Suprapubic skin (tissue), 4 donors: Measurements from ENCODE around the gene GLYATL3. TPM values are rescaled to one million over a fixed set of nuclear protein-coding genes. Genes with fewer than 3 reads are reported as not detected.

ENCODE experiments used
- DNase-seq, 2 donors: peaks; one replicate each; pipeline ENCODE4 v3.0.0-alpha.2; 2019; ENCODE audit warnings: low spot score in 2 of 2
- H3K27ac ChIP-seq: fragments of 200-600 bp; sonication (generic); one replicate; pipeline ENCODE4 v1.5.1; 2019
- H3K27me3 ChIP-seq: fragments of 200-600 bp; sonication (generic); one replicate; pipeline ENCODE4 v1.5.1; 2019
- H3K36me3 ChIP-seq: fragments of 200-600 bp; sonication (generic); one replicate; pipeline ENCODE4 v1.5.1; 2019
- H3K4me1 ChIP-seq: fragments of 200-600 bp; sonication (generic); one replicate; pipeline ENCODE4 v1.5.1; 2019
- H3K4me3 ChIP-seq: fragments of 200-600 bp; sonication (generic); one replicate; pipeline ENCODE4 v1.5.1; 2019; ENCODE audit warnings: mild to moderate bottlenecking
- H3K9me3 ChIP-seq: fragments of 200-600 bp; sonication (generic); one replicate; pipeline ENCODE4 v1.5.1; 2019
- EP300 ChIP-seq: sonication (generic); formaldehyde crosslinking; IDR thresholded peaks from one replicate; pipeline ENCODE4 v1.6.1; 2017; ENCODE audit warnings: antibody characterized with exemption
- POLR2A ChIP-seq, 2 donors: fragments of 450-650 bp; IDR thresholded peaks; one replicate each; pipeline ENCODE4 v1.6.1; 2017; ENCODE audit warnings: antibody characterized with exemption in 2 of 2, mild to moderate bottlenecking in 2 of 2, moderate library complexity in 2 of 2
- POLR2AphosphoS5 ChIP-seq, 3 donors: sonication (generic); formaldehyde crosslinking; IDR thresholded peaks; one replicate each; pipeline ENCODE4 v1.6.1; 2017; ENCODE audit warnings: antibody characterized with exemption in 3 of 3
- WGBS: methylation state at CpG from one replicate; pipeline ENCODE4 v1.1.5; 2018; 5-methylcytosine and 5-hydroxymethylcytosine counted together
- total RNA-seq, 4 donors: library from RNA; depleted of rRNA; stranded (reverse); fragments of >200 nt; gene quantifications; one replicate each; pipeline ENCODE4 v1.1.0, GENCODE V29; 2016
- TF ChIP-seq, protein P1 (sequence below), 2 donors: fragments of 200-600 bp in 1 of 2; fragments of 450-650 bp in 1 of 2; sonication (generic) in 1 of 2; IDR thresholded peaks; one replicate each; pipeline ENCODE4 v1.5.1; 2016 to 2019; ENCODE audit warnings: antibody characterized with exemption in 2 of 2, mild to moderate bottlenecking in 1 of 2, moderate library complexity in 1 of 2

The GLYATL3 gene
- total RNA-seq, 4 donors from 2014 or later, result not detected

DNA sequence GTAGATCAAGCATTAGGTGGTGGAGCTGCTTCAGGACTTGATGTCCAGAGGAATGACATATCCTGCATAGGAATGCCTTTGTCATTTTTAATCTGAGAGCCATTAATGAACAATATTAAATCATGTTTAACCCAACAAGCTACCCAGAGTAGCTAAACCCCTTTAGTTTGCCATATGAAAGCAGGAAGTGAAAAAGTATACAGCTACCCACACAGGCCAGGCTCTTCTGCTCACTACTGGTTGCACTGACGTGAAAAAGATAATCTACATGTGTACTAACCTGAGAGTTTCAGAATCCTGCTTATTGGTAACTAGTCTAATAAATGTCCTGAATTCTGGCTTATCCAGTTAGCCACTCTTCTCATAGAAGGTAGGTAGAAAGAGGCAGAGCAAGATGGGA, 19.9 kb downstream of the GLYATL3 start:
- 74% methylated on average over 1 of the region's 1 CpG for WGBS
- H3K27me3 ChIP-seq, result no peaks in the 10 kb centered on the region
- no peaks in the 10 kb centered on the region for H3K4me1 ChIP-seq
- TF ChIP-seq POLR2AphosphoS5 (IDR thresholded peaks at IDR 0.05) (no peak), EP300 (no peak), POLR2A (IDR thresholded peaks at IDR 0.05) (no peak)
- TF ChIP-seq, protein P1, sequence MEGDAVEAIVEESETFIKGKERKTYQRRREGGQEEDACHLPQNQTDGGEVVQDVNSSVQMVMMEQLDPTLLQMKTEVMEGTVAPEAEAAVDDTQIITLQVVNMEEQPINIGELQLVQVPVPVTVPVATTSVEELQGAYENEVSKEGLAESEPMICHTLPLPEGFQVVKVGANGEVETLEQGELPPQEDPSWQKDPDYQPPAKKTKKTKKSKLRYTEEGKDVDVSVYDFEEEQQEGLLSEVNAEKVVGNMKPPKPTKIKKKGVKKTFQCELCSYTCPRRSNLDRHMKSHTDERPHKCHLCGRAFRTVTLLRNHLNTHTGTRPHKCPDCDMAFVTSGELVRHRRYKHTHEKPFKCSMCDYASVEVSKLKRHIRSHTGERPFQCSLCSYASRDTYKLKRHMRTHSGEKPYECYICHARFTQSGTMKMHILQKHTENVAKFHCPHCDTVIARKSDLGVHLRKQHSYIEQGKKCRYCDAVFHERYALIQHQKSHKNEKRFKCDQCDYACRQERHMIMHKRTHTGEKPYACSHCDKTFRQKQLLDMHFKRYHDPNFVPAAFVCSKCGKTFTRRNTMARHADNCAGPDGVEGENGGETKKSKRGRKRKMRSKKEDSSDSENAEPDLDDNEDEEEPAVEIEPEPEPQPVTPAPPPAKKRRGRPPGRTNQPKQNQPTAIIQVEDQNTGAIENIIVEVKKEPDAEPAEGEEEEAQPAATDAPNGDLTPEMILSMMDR (IDR thresholded peaks at IDR 0.05), result no peak
- H3K9me3 ChIP-seq, result no peaks in the 10 kb centered on the region
- no peak overlapping the region for H3K4me3 ChIP-seq
- DNase-seq, result no peak
- H3K36me3 ChIP-seq, result no peaks in the 10 kb centered on the region
- H3K27ac ChIP-seq, result no peak overlapping the region

DNA sequence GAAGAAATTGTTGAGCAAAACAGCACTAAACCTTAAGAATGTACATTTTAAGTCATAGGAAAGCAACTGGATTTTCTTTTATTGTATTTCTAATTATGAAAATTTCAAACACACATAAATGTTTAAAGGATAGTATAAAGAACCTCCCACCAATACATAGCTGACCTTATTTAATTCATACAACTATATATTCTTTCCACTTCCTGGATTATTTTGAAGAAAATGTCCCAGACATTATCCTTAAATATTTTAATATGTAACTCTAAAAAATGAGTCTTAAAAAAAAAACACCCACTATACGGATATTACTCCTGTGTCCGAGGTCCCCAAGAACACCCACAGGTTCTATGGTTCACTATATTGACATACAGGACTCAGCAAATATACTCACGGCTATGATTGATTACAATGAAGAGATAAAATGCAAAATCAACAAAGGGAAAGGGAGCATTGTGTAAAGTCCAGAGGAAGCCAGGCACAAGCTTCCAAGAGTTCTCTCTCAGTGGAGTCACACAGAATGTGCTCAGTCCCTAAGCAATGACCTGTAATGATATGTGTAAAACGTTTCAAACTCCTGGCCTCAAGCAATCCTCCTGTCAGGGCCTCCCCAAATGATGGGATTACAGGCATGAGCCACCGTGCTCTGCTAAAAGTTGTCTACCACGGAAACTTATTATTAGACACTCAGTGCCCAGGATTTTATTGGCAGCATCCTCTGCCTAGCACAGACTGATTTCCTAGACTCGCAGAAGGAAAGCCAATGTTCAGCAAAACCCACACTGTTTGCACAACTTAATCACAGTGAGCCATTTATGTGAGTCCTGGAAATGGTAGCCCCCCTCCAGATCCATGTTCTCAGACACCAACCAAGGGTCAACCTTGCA, 23.2 kb downstream of the GLYATL3 start:
- Histone ChIP-seq H3K36me3 (no peaks in the 10 kb centered on the region), H3K27me3 (no peaks in the 10 kb centered on the region), H3K4me1 (no peaks in the 10 kb centered on the region), H3K4me3 (no peak overlapping the region), H3K9me3 (no peaks in the 10 kb centered on the region), H3K27ac (no peak overlapping the region)
- TF ChIP-seq POLR2AphosphoS5 (IDR thresholded peaks at IDR 0.05) (no peak), EP300 (no peak), POLR2A (IDR thresholded peaks at IDR 0.05) (no peak)
- TF ChIP-seq, protein P1 (IDR thresholded peaks at IDR 0.05), result no peak
- WGBS, result 84% methylated on average over 7 of the region's 7 CpGs
- no peak for DNase-seq

DNA sequence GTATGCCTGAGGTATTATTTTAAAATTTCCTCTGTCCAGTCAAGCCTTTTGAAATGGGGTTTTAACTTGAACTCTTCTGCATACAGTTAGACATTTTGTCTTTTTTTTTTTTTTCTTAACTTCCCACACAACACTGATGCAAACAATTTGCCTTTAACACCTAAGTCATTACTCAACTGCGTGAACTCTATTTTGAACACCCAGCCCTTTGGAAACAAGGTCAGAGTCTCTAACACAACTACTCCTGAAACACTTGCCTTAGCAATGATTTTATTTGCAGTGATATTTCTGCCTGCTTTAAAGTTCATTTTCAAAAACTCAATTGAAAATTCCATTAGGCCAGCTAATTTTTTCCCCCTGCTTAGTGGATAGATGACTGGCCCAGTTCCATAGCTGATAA, 24.2 kb downstream of the GLYATL3 start:
- TF ChIP-seq EP300, result no peak
- peaks cover 6% of the 10 kb centered on the region for H3K4me1 ChIP-seq
- no peaks in the 10 kb centered on the region for H3K36me3 ChIP-seq
- H3K9me3 ChIP-seq, result no peaks in the 10 kb centered on the region
- DNase-seq, result no peak
- H3K27ac ChIP-seq, result no peak overlapping the region
- peaks cover 2% of the 10 kb centered on the region for H3K27me3 ChIP-seq
- WGBS, result 60% methylated on average over 1 of the region's 1 CpG
- H3K4me3 ChIP-seq, result no peak overlapping the region

DNA sequence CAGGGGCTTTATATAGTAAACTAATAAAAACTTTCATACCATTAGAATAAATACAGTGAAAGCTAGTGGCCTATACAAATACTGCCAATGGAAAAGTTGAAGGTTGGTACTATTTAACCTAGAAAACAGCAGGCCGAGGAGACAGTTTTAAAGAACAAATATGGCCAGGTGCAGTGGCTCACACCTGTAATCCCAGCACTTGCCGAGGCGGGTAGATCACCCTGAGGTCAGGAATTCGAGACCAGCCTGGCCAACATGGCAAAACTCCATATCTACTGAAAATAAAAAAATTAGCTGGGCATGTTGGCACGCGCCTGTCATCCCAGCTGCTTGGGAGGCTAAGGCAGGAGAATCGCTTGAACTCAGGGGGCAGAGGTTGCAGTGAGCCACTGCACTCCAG, 24.8 kb downstream of the GLYATL3 start:
- whole genome bisulfite sequencing, result 61% methylated on average over 7 of the region's 7 CpGs
- Histone ChIP-seq H3K36me3 (no peaks in the 10 kb centered on the region), H3K27me3 (peaks cover 4% of the 10 kb centered on the region), H3K4me1 (peaks cover 10% of the 10 kb centered on the region), H3K9me3 (no peaks in the 10 kb centered on the region), H3K4me3 (no peak overlapping the region), H3K27ac (no peak overlapping the region)
- no peak for DNase-seq
- TF ChIP-seq POLR2AphosphoS5 (IDR thresholded peaks at IDR 0.05), result no peak
- TF ChIP-seq EP300, result no peak
- TF ChIP-seq, protein P1 (IDR thresholded peaks at IDR 0.05), result no peak
- TF ChIP-seq POLR2A (IDR thresholded peaks at IDR 0.05), result no peak

DNA sequence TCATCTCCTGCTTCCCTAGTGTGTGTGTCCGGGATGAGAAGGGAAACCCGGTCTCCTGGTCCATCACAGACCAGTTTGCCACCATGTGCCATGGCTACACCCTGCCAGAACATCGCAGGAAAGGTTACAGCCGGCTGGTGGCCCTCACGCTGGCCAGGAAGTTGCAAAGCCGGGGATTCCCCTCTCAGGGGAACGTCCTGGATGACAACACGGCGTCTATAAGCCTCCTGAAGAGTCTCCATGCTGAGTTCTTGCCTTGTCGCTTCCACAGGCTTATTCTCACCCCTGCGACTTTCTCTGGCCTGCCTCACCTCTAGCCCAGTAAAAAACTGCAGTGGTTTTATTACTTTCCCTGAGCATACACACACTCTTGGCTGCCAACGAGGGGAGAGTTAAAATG, 26.9 kb downstream of the GLYATL3 start:
- H3K9me3 ChIP-seq, result no peaks in the 10 kb centered on the region
- H3K27me3 ChIP-seq, result peaks cover 4% of the 10 kb centered on the region
- H3K27ac ChIP-seq, result no peak overlapping the region
- DNase-seq, result no peak
- no peaks in the 10 kb centered on the region for H3K36me3 ChIP-seq
- TF ChIP-seq POLR2A (IDR thresholded peaks at IDR 0.05) (no peak), POLR2AphosphoS5 (IDR thresholded peaks at IDR 0.05) (no peak), EP300 (no peak)
- TF ChIP-seq, protein P1 (IDR thresholded peaks at IDR 0.05), result no peak
- no peak overlapping the region for H3K4me3 ChIP-seq
- 77% methylated on average over 9 of the region's 12 CpGs for WGBS
- peaks cover 10% of the 10 kb centered on the region for H3K4me1 ChIP-seq
